Stimulated activated CD4-positive, alpha-beta T cell treated with anti-CD3 and anti-CD28 coated beads, Interleukin-2, amount 100 ng/mL, for 4 hours (primary cell): ENCODE data around the gene TEAD1.
"Not testable (repeated sequence)": the region's sequence is repeated elsewhere in the genome, so short reads cannot be mapped to it uniquely, and the experiment has no call there.

ENCODE experiments used
- DNase-seq: peaks from one replicate; pipeline ENCODE4 v3.0.0-alpha.2; 2020; ENCODE audit warnings: low read depth

TEAD1 gene

GRCh38 chr11:12737024-12737423, 62.8 kb downstream of the TEAD1 start:
- DNase-seq = no peak

GRCh38 chr11:12741671-12742216, 67.5 kb downstream of the TEAD1 start:
- DNase-seq = no peak

GRCh38 chr11:12743834-12744449, 69.7 kb downstream of the TEAD1 start:
- DNase-seq = no peak

GRCh38 chr11:12744826-12745502, 70.7 kb downstream of the TEAD1 start:
- DNase-seq = no peak

GRCh38 chr11:12745787-12746186, 71.6 kb downstream of the TEAD1 start:
- no peak for DNase-seq

GRCh38 chr11:12746593-12747097, 72.4 kb downstream of the TEAD1 start:
- DNase-seq = no peak

GRCh38 chr11:12748561-12748960, 74.3 kb downstream of the TEAD1 start:
- no peak for DNase-seq

- DNase-seq = no peak
Measured at GRCh38 chr11:12749442-12749841, 75.2 kb downstream of the TEAD1 start.

- DNase-seq = no peak
Measured at GRCh38 chr11:12750181-12750580, 76.0 kb downstream of the TEAD1 start.

- DNase-seq = no peak
Measured at GRCh38 chr11:12752868-12753524, 78.8 kb downstream of the TEAD1 start.

GRCh38 chr11:12754021-12754420, 79.8 kb downstream of the TEAD1 start:
- no peak for DNase-seq

GRCh38 chr11:12754582-12755234, 80.5 kb downstream of the TEAD1 start:
- DNase-seq = no peak

GRCh38 chr11:12755510-12756453, 81.6 kb downstream of the TEAD1 start:
- DNase-seq = no peak

GRCh38 chr11:12756454-12756806, 82.2 kb downstream of the TEAD1 start:
- no peak for DNase-seq

- DNase-seq = no peak
Measured at GRCh38 chr11:12756867-12757266, 82.6 kb downstream of the TEAD1 start.

- DNase-seq = no peak
Measured at GRCh38 chr11:12757416-12757815, 83.2 kb downstream of the TEAD1 start.

GRCh38 chr11:12758117-12758516, 83.9 kb downstream of the TEAD1 start:
- DNase-seq = not testable (repeated sequence)

- DNase-seq = no peak
Measured at GRCh38 chr11:12761029-12761428, 86.8 kb downstream of the TEAD1 start.

- no peak for DNase-seq
Measured at GRCh38 chr11:12762278-12762677, 88.1 kb downstream of the TEAD1 start.

- DNase-seq = no peak
Measured at GRCh38 chr11:12762696-12763324, 88.6 kb downstream of the TEAD1 start.
